ENCODE measurements around the gene CAMK1G. TPM values are rescaled to one million over a fixed set of nuclear protein-coding genes. Genes with fewer than 3 reads are reported as not detected.

CAMK1G gene
- total RNA-seq, 1 donor from 2014 or later, result not detected

DNA sequence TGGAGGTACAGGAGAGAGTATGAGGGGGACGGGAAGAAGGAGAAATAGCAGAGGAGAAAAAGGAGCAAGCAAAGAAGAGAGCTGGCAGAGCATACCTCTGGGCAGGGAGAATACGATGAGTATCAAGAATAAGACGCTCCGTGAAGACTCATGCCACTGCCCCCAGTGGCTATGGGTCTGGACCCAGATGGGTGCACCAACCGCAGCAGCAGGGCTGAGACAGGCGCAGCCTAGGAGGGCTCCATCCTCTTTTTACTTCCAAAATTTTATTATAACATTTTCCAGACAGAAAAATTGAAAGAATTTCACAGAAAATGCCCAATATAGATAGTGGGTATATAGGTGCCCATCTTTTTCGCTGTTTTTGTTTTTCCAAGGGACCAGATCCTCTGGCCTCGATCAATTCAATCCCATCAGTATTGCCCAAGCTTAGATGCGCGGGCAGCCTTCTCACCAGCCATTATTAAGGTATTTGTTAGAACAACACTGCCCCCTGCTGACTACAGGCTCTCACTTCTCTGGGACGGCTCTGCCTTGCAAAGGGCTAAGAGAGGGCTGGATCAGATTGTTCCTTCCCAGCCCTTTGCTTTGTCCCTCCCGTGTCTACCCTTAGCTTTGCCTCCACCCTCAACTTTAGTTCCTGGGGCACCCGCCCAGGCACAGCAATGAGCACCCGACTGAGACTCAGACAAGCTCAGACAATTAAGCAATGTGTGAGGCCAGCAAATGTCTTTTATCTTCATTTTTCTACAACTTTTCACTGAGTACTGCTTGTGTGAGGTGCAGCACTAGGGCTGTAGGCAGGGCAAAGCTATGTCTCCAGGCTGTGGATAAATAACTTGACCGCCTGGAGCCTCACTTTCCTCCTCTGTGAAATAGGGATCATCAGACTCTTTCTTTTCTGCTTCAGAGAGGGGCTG, 17.5 kb upstream of the CAMK1G start:
- Histone ChIP-seq H3K4me1 (peaks cover 2% of the 10 kb centered on the region), H3K27ac (replicated peaks) (no peak overlapping the region), H3K27me3 (ENCODE audit: low read depth) (peaks cover 44% of the 10 kb centered on the region), H3K36me3 (no peaks in the 10 kb centered on the region), H3K4me3 (no peak overlapping the region), H3K9me3 (replicated peaks) (no peaks in the 10 kb centered on the region)
- intact Hi-C loops (cut with micrococcal nuclease), result no loop called here
- DNase-seq, result peak; percentile 57
- TF ChIP-seq, protein P1, sequence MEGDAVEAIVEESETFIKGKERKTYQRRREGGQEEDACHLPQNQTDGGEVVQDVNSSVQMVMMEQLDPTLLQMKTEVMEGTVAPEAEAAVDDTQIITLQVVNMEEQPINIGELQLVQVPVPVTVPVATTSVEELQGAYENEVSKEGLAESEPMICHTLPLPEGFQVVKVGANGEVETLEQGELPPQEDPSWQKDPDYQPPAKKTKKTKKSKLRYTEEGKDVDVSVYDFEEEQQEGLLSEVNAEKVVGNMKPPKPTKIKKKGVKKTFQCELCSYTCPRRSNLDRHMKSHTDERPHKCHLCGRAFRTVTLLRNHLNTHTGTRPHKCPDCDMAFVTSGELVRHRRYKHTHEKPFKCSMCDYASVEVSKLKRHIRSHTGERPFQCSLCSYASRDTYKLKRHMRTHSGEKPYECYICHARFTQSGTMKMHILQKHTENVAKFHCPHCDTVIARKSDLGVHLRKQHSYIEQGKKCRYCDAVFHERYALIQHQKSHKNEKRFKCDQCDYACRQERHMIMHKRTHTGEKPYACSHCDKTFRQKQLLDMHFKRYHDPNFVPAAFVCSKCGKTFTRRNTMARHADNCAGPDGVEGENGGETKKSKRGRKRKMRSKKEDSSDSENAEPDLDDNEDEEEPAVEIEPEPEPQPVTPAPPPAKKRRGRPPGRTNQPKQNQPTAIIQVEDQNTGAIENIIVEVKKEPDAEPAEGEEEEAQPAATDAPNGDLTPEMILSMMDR (IDR thresholded peaks at IDR 0.05; ENCODE audit: borderline replicate concordance), result peak; percentile 81

GRCh38 chr1:209567698-209568175, 15.8 kb upstream of the CAMK1G start:
- no peak overlapping the region for H3K27ac ChIP-seq (replicated peaks)
- H3K36me3 ChIP-seq, result no peaks in the 10 kb centered on the region
- intact Hi-C loops (cut with micrococcal nuclease), result no loop called here
- TF ChIP-seq, protein P1 (IDR thresholded peaks at IDR 0.05; ENCODE audit: borderline replicate concordance), result no peak
- no peak for DNase-seq
- peaks cover 2% of the 10 kb centered on the region for H3K4me1 ChIP-seq
- no peaks in the 10 kb centered on the region for H3K9me3 ChIP-seq (replicated peaks)
- peaks cover 44% of the 10 kb centered on the region for H3K27me3 ChIP-seq (ENCODE audit: low read depth)
- H3K4me3 ChIP-seq, result no peak overlapping the region

- H3K4me3 ChIP-seq, result no peak overlapping the region
- no peak overlapping the region for H3K27ac ChIP-seq (replicated peaks)
- TF ChIP-seq, protein P1 (IDR thresholded peaks at IDR 0.05; ENCODE audit: borderline replicate concordance), result peak; percentile 94
- no peaks in the 10 kb centered on the region for H3K9me3 ChIP-seq (replicated peaks)
- intact Hi-C loops (cut with micrococcal nuclease), result loop anchor here (10.0 kb wide), 1 partner anchor 175 kb away; no protein-coding TSS in a partner anchor
- DNase-seq, result peak; percentile 69
- peaks cover 2% of the 10 kb centered on the region for H3K4me1 ChIP-seq
- peaks cover 39% of the 10 kb centered on the region for H3K27me3 ChIP-seq (ENCODE audit: low read depth)
- H3K36me3 ChIP-seq, result no peaks in the 10 kb centered on the region
These were observed 13.9 kb upstream of the CAMK1G start for GRCh38 chr1:209569455-209570207.

GRCh38 chr1:209570743-209571142, 12.8 kb upstream of the CAMK1G start:
- no peaks in the 10 kb centered on the region for H3K9me3 ChIP-seq (replicated peaks)
- peaks cover 38% of the 10 kb centered on the region for H3K27me3 ChIP-seq (ENCODE audit: low read depth)
- no peaks in the 10 kb centered on the region for H3K36me3 ChIP-seq
- TF ChIP-seq, protein P1 (IDR thresholded peaks at IDR 0.05; ENCODE audit: borderline replicate concordance), result no peak
- intact Hi-C loops (cut with micrococcal nuclease), result loop anchor here (10.0 kb wide), 1 partner anchor 174 kb away; no protein-coding TSS in a partner anchor
- DNase-seq, result no peak
- H3K4me3 ChIP-seq, result no peak overlapping the region
- H3K27ac ChIP-seq (replicated peaks), result no peak overlapping the region
- H3K4me1 ChIP-seq, result peaks cover 2% of the 10 kb centered on the region

Measured in left ventricle myocardium inferior (tissue), 1 donor.